ENCODE measurements around the gene HAO2.
"Not testable (repeated sequence)": the region's sequence is repeated elsewhere in the genome, so short reads cannot be mapped to it uniquely, and the experiment has no call there.

Gene HAO2

GRCh38 chr1:119347858-119348257 lies 20.7 kb upstream of the HAO2 start:
- DNase-seq, result no peak

- no peak for DNase-seq
Measured at GRCh38 chr1:119348941-119349340, 19.6 kb upstream of the HAO2 start.

- not testable (repeated sequence) for DNase-seq
Measured at GRCh38 chr1:119350866-119351265, 17.7 kb upstream of the HAO2 start.

GRCh38 chr1:119351997-119352396 lies 16.6 kb upstream of the HAO2 start:
- no peak for DNase-seq

- no peak for DNase-seq
Measured at GRCh38 chr1:119353836-119354235, 14.7 kb upstream of the HAO2 start.

- no peak for DNase-seq
Measured at GRCh38 chr1:119358636-119359035, 9.9 kb upstream of the HAO2 start.

- DNase-seq, result no peak
Measured at GRCh38 chr1:119359730-119360129, 8.9 kb upstream of the HAO2 start.

- no peak for DNase-seq
Measured at GRCh38 chr1:119361205-119361604, 7.4 kb upstream of the HAO2 start.

- no peak for DNase-seq
Measured at GRCh38 chr1:119361620-119362344, 6.8 kb upstream of the HAO2 start.

- DNase-seq, result no peak
Measured at GRCh38 chr1:119363162-119363561, 5.4 kb upstream of the HAO2 start.

GRCh38 chr1:119364640-119365039 lies 3.9 kb upstream of the HAO2 start:
- no peak for DNase-seq

- no peak for DNase-seq
Measured at GRCh38 chr1:119366424-119366823, 2.2 kb upstream of the HAO2 start.

- DNase-seq, result peak; percentile 13
Measured at GRCh38 chr1:119367432-119368124, 1.0 kb upstream of the HAO2 start.

GRCh38 chr1:119370748-119371147 lies 2.2 kb downstream of the HAO2 start:
- DNase-seq, result no peak

GRCh38 chr1:119371815-119372214 lies 3.2 kb downstream of the HAO2 start:
- DNase-seq, result no peak

- DNase-seq, result no peak
Measured at GRCh38 chr1:119372503-119373086, 4.0 kb downstream of the HAO2 start.

GRCh38 chr1:119373465-119373864 lies 4.9 kb downstream of the HAO2 start:
- DNase-seq, result no peak

- no peak for DNase-seq
Measured at GRCh38 chr1:119374208-119374874, 5.8 kb downstream of the HAO2 start.

GRCh38 chr1:119375366-119375765 lies 6.8 kb downstream of the HAO2 start:
- DNase-seq, result no peak

GRCh38 chr1:119376594-119376993 lies 8.0 kb downstream of the HAO2 start:
- DNase-seq, result no peak

- DNase-seq, result not testable (repeated sequence)
Measured at GRCh38 chr1:119377594-119377993, 9.0 kb downstream of the HAO2 start.

GRCh38 chr1:119379117-119379516 lies 10.5 kb downstream of the HAO2 start:
- DNase-seq, result no peak

- DNase-seq, result no peak
Measured at GRCh38 chr1:119380304-119380703, 11.7 kb downstream of the HAO2 start.
